GM23338 (cell line): Measurements from ENCODE around the gene MYH3. TPM values are rescaled to one million over a fixed set of nuclear protein-coding genes. Genes with fewer than 3 reads are reported as not detected.

Experiments
- ATAC-seq: fragments of 200-7000 bp; cut with Tn5 transposase; 3 replicates; pipeline ENCODE4 v1.9.1; 2020
- DNase-seq: peaks from one replicate; pipeline ENCODE4 v3.0.0-alpha.2; 2015; ENCODE audit warnings: low spot score
- H2AFZ ChIP-seq: fragments of 200-600 bp; sonication (generic); 2 replicates; pipeline ENCODE4 v1.8.0; 2016; ENCODE audit warnings: antibody characterized with exemption, mild to moderate bottlenecking, moderate library complexity
- H3F3A ChIP-seq: fragments of 200-600 bp; sonication (generic); replicated peaks from 2 replicates; pipeline ENCODE4 v1.8.0; 2017; ENCODE audit warnings: antibody characterized with exemption, mixed run types, low read depth
- H3K27ac ChIP-seq: fragments of 200-600 bp; sonication (generic); 2 replicates; pipeline ENCODE4 v1.6.1; 2016; ENCODE audit warnings: low read depth
- H3K27me3 ChIP-seq: fragments of 200-600 bp; sonication (generic); 2 replicates; pipeline ENCODE4 v1.8.0; 2016; ENCODE audit warnings: mild to moderate bottlenecking, mixed run types, moderate library complexity; ENCODE audit not compliant: insufficient read depth
- H3K36me3 ChIP-seq: fragments of 200-600 bp; sonication (generic); 2 replicates; pipeline ENCODE4 v1.8.0; 2016; ENCODE audit warnings: mild to moderate bottlenecking; ENCODE audit not compliant: insufficient read depth
- H3K4me1 ChIP-seq: fragments of 200-600 bp; sonication (generic); 2 replicates; pipeline ENCODE4 v1.8.0; 2016; ENCODE audit warnings: mild to moderate bottlenecking, moderate library complexity; ENCODE audit not compliant: insufficient read depth
- H3K4me2 ChIP-seq: fragments of 200-600 bp; sonication (generic); 2 replicates; pipeline ENCODE4 v1.7.1; 2017; ENCODE audit warnings: mixed run types
- H3K4me3 ChIP-seq: fragments of 200-600 bp; sonication (generic); 2 replicates; pipeline ENCODE4 v1.6.1; 2016; ENCODE audit warnings: mixed run types
- H3K79me2 ChIP-seq: fragments of 200-600 bp; sonication (generic); replicated peaks from 2 replicates; pipeline ENCODE4 v1.8.0; 2017; ENCODE audit warnings: mild to moderate bottlenecking; ENCODE audit not compliant: insufficient read depth
- H3K9me2 ChIP-seq: fragments of 200-600 bp; sonication (generic); 2 replicates; pipeline ENCODE4 v1.8.0; 2017; ENCODE audit not compliant: insufficient read depth
- H4K20me1 ChIP-seq: fragments of 200-600 bp; sonication (generic); replicated peaks from 2 replicates; pipeline ENCODE4 v1.8.0; 2017; ENCODE audit warnings: mild to moderate bottlenecking; ENCODE audit not compliant: insufficient read depth
- H3K27ac Mint-ChIP-seq: 2 replicates; pipeline ENCODE4 v1.8.0; 2020; ENCODE audit warnings: inconsistent platforms, mild to moderate bottlenecking, moderate library complexity, mixed read lengths
- H3K27me3 Mint-ChIP-seq: 3 replicates; pipeline ENCODE4 v1.8.0; 2022; ENCODE audit warnings: low read depth, mild to moderate bottlenecking, moderate library complexity, mixed read lengths, inconsistent platforms; ENCODE audit not compliant: insufficient read depth, poor library complexity
- H3K36me3 Mint-ChIP-seq: 3 replicates; pipeline ENCODE4 v1.8.0; 2021; ENCODE audit warnings: low read depth, mild to moderate bottlenecking, inconsistent platforms, moderate library complexity, mixed read lengths
- H3K4me1 Mint-ChIP-seq: 3 replicates; pipeline ENCODE4 v1.8.0; 2020; ENCODE audit warnings: mild to moderate bottlenecking, inconsistent platforms, mixed read lengths
- H3K4me3 Mint-ChIP-seq: 3 replicates; pipeline ENCODE4 v1.8.0; 2021; ENCODE audit warnings: moderate library complexity, mild to moderate bottlenecking, inconsistent platforms, mixed read lengths
- H3K9me3 Mint-ChIP-seq: 3 replicates; pipeline ENCODE4 v1.8.0; 2020; ENCODE audit warnings: moderate library complexity, mild to moderate bottlenecking, inconsistent platforms, mixed read lengths
- CREB1 ChIP-seq: fragments of 250-450 bp; sonication (Bioruptor Pico); IDR thresholded peaks from 2 replicates; pipeline ENCODE4 v1.5.0; 2020; ENCODE audit warnings: low read depth, mild to moderate bottlenecking, moderate library complexity
- ETS1 ChIP-seq: IDR thresholded peaks from 2 replicates; pipeline ENCODE4 v1.6.1; 2016; ENCODE audit warnings: antibody characterized with exemption
- EZH2phosphoT487 ChIP-seq: fragments of 200-600 bp; sonication (generic); IDR thresholded peaks from one replicate; pipeline ENCODE4 v1.8.1; 2018; ENCODE audit warnings: antibody characterized with exemption; ENCODE audit not compliant: unreplicated experiment
- POLR2AphosphoS5 ChIP-seq: IDR thresholded peaks from 2 replicates; pipeline ENCODE4 v1.6.1; 2016; ENCODE audit warnings: antibody characterized with exemption, low read depth
- REST ChIP-seq: IDR thresholded peaks from one replicate; pipeline ENCODE4 v1.6.1; 2018; ENCODE audit warnings: antibody characterized with exemption; ENCODE audit not compliant: unreplicated experiment
- ZNF114 ChIP-seq: fragments of 250-450 bp; sonication (Bioruptor Pico); IDR thresholded peaks from 2 replicates; pipeline ENCODE4 v1.5.0; 2020; ENCODE audit warnings: mild to moderate bottlenecking, moderate library complexity
- ZNF331 ChIP-seq: fragments of 250-450 bp; sonication (Bioruptor Pico); IDR thresholded peaks from 2 replicates; pipeline ENCODE4 v1.5.0; 2020; ENCODE audit warnings: low read depth, mild to moderate bottlenecking, moderate library complexity
- ZNF462 ChIP-seq: fragments of 250-450 bp; sonication (Bioruptor Pico); IDR thresholded peaks from 2 replicates; pipeline ENCODE4 v1.5.0; 2020; ENCODE audit warnings: mild to moderate bottlenecking, moderate library complexity
- polyA plus RNA-seq: library from polyadenylated mRNA; unstranded; fragments of >200 nt; fragmentation: Nextera tagmentation; extraction: Ambion mirVana; gene quantifications from 2 replicates; pipeline ENCODE4 v1.2.1, GENCODE V29; 2016
- total RNA-seq: library from RNA; depleted of rRNA; stranded (reverse); fragments of >200 nt; shearing (Covaris generic); gene quantifications from 2 replicates; pipeline ENCODE4 v1.2.3, GENCODE V29; 2014

The MYH3 gene
- total and polyA plus RNA-seq, 2 experiments from 2014 or later: 0.84 to 1.8 TPM

GRCh38 chr17:10589553-10590145 is 67.5 kb downstream of the MYH3 start (continued):
- TF ChIP-seq REST: no peak

- no peaks in the 10 kb centered on the region for H3F3A ChIP-seq
- H3K9me2 ChIP-seq: no peaks in the 10 kb centered on the region
- ATAC-seq: no peak
- no peak overlapping the region for H2AFZ ChIP-seq
- H3K27me3 ChIP-seq: no peaks in the 10 kb centered on the region
- no peak for DNase-seq
- H3K4me3 Mint-ChIP-seq: no peak overlapping the region
- H3K27ac Mint-ChIP-seq: no peak overlapping the region
- no peaks in the 10 kb centered on the region for H4K20me1 ChIP-seq
- no peaks in the 10 kb centered on the region for H3K4me1 ChIP-seq
- no peak overlapping the region for H3K4me2 ChIP-seq
- TF ChIP-seq POLR2AphosphoS5 (no peak), CREB1 (CRISPR knock-in tag) (no peak), ZNF331 (CRISPR knock-in tag) (no peak), REST (no peak), ETS1 (no peak), ZNF462 (CRISPR knock-in tag) (no peak), EZH2phosphoT487 (no peak), ZNF114 (CRISPR knock-in tag) (no peak)
- H3K36me3 ChIP-seq: no peaks in the 10 kb centered on the region
- H3K36me3 Mint-ChIP-seq: no peaks in the 10 kb centered on the region; the same call in 2 of the 3 replicates
- H3K79me2 ChIP-seq: no peaks in the 10 kb centered on the region
- H3K9me3 Mint-ChIP-seq: peaks cover 2% of the 10 kb centered on the region; the same call in 1 of the 3 replicates
- H3K27me3 Mint-ChIP-seq: peaks cover 3% of the 10 kb centered on the region
- H3K27ac ChIP-seq: no peak overlapping the region
- H3K4me3 ChIP-seq: no peak overlapping the region
- no peaks in the 10 kb centered on the region for H3K4me1 Mint-ChIP-seq
Measured at GRCh38 chr17:10585529-10585928, 71.6 kb downstream of the MYH3 start.
